A673 (cell line): ENCODE results near the gene ANKLE1.

Experiments used
- CTCF ChIP-seq: fragments of 300-800, 200-600 bp; sonication (generic); conservative IDR thresholded peaks from 2 replicates; pipeline ENCODE4 v1.5.1; 2017; ENCODE audit warnings: low read depth, mild to moderate bottlenecking, antibody characterized with exemption, low read length, moderate library complexity, mixed read lengths
- EZH2 ChIP-seq: fragments of 200-600 bp; sonication (generic); IDR thresholded peaks from 2 replicates; pipeline ENCODE4 v1.6.1; 2017; ENCODE audit warnings: borderline replicate concordance, low read depth, mild to moderate bottlenecking, mixed read lengths, antibody characterized with exemption, low read length; ENCODE audit not compliant: poor library complexity, severe bottlenecking

- TF ChIP-seq CTCF (no peak), EZH2 (no peak)
These were observed 36.1 kb upstream of the ANKLE1 start, which contains the start of gene NR2F6 for GRCh38 chr19:17245535-17245984.
